Measurements from ENCODE around the gene CAMK1. TPM values are rescaled to one million over a fixed set of nuclear protein-coding genes. Genes with fewer than 3 reads are reported as not detected.
A peak's percentile ranks its signal among the peaks of the same experiment; 100 is the strongest.

Gene CAMK1
- total and polyA plus RNA-seq, 9 of the 15 experiments (the other 6 are each of a cell fraction or from before 2014, with no cell fraction given): 0.23 to 10.7 (median 6.0) TPM

- CTCF ChIA-PET (ENCODE audit: low intra/inter-chr PET ratio): no interaction called here
- H3K4me2 ChIP-seq (ENCODE audit: insufficient read depth, low read length): no peak overlapping the region
- in situ Hi-C loops (cut with MboI): no loop called here
- H3K9ac ChIP-seq (ENCODE audit: insufficient read depth in 1 of 2, low read depth in 2 of 2, low read length in 2 of 2): no peak overlapping the region
- 91% methylated on average over 7 of the region's 7 CpGs for WGBS (ENCODE audit: insufficient coverage, low coverage, missing lambda C conversion rate)
- no peaks in the 10 kb centered on the region for H3K79me2 ChIP-seq (ENCODE audit: control insufficient read depth, insufficient read depth, low read length)
- no peak overlapping the region for H3K27ac ChIP-seq (ENCODE audit: extremely low read depth, low read depth, low read length)
- FAIRE-seq: peak; percentile 65
- no peak overlapping the region for H3K4me3 ChIP-seq
- intact Hi-C loops (cut with micrococcal nuclease): no loop called here
- no peaks in the 10 kb centered on the region for H3K27me3 ChIP-seq (ENCODE audit: control insufficient read depth in 2 of 2, insufficient read depth in 2 of 2, low read length in 2 of 2)
- BruUV-seq (replicated peaks): no TSS peak
- peak; percentile 81 for ATAC-seq
- no peak overlapping the region for H2AFZ ChIP-seq (ENCODE audit: low read depth, low read length)
- no peaks in the 10 kb centered on the region for H3K9me3 ChIP-seq (replicated peaks; ENCODE audit: control insufficient read depth, insufficient read depth, low read depth, low read length)
- 0 out of 2 replicates have a peak, but pooled peaks cover 3% of the 10 kb centered on the region for H4K20me1 ChIP-seq (replicated peaks; ENCODE audit: control insufficient read depth, insufficient read depth, low read length)
- H3K36me3 ChIP-seq (ENCODE audit: control insufficient read depth, insufficient read depth, low read length): peaks cover 88% of the 10 kb centered on the region
- peak; percentile 58; the same call in 1 of the 2 replicates for TF ChIP-seq PKNOX1 (IDR thresholded peaks at IDR 0.05)
- TF ChIP-seq RBFOX2 (IDR thresholded peaks at IDR 0.05; ENCODE audit: low read depth, low read length): 0 out of 2 replicates have a peak, but pooled peaks have one; percentile 7
- TF ChIP-seq MAFK (IDR thresholded peaks at IDR 0.05; ENCODE audit: low read length): no peak
- no peak for TF ChIP-seq HDGF (IDR thresholded peaks at IDR 0.05)
- TF ChIP-seq CBX1 (IDR thresholded peaks at IDR 0.05; ENCODE audit: low read depth): peak; percentile 49
- 0 out of 2 replicates have a peak, but pooled peaks have one; percentile 28 for TF ChIP-seq SUPT5H (IDR thresholded peaks at IDR 0.05)
- 0 out of 2 replicates have a peak, but pooled peaks have one; percentile 28 for TF ChIP-seq ERF (CRISPR knock-in tag; IDR thresholded peaks at IDR 0.05)
- no peak for TF ChIP-seq PHB2 (IDR thresholded peaks at IDR 0.05; ENCODE audit: low read depth)
- TF ChIP-seq CTCF (IDR thresholded peaks at IDR 0.05 in 2 of 3, conservative IDR thresholded peaks at IDR 0.05 in 1 of 3; ENCODE audit: insufficient read depth in 2 of 3, low read depth in 1 of 3, low read length in 3 of 3): peak; percentile 26 to 55 (median 42); a peak in 3 of 6 replicates
- no peak for TF ChIP-seq ARID3B (CRISPR knock-in tag; IDR thresholded peaks at IDR 0.05; ENCODE audit: borderline replicate concordance)
- peak; percentile 55 for TF ChIP-seq POLR2B (IDR thresholded peaks at IDR 0.05; ENCODE audit: low read depth, partially characterized antibody)
- no peak for TF ChIP-seq CEBPG (CRISPR knock-in tag; IDR thresholded peaks at IDR 0.05)
- no peak for TF ChIP-seq CEBPG (tag; conservative IDR thresholded peaks at IDR 0.05 in 1 of 2, IDR thresholded peaks at IDR 0.05 in 1 of 2)
- TF ChIP-seq HDAC8 (tag; IDR thresholded peaks at IDR 0.05): no peak
- no peak for TF ChIP-seq FOS (IDR thresholded peaks at IDR 0.05; ENCODE audit: extremely low read depth, insufficient read length)
- no peak for TF ChIP-seq TEAD1 (CRISPR knock-in tag; IDR thresholded peaks at IDR 0.05)
- 0 out of 2 replicates have a peak, but pooled peaks have one; percentile 39 for TF ChIP-seq POLR2A (conservative IDR thresholded peaks at IDR 0.05)
- peaks cover under 1% of the 10 kb centered on the region for H3K9me1 ChIP-seq (ENCODE audit: control insufficient read depth, insufficient read depth, low read length)
- peaks cover 0 to 8% of the 10 kb centered on the region in 2 experiments; a peak in 2 of 5 replicates for H3K4me1 ChIP-seq (replicated peaks in 1 of 2; ENCODE audit: control insufficient read depth in 2 of 2, insufficient read depth in 2 of 2, low read length in 2 of 2)
- POLR2A ChIA-PET: interaction anchor here (0.6 to 6.7 kb wide), 9 partner anchors 12 to 208 kb away, joined by 3 to 49 read pairs (median 4); partner anchors contain the start of genes ARPC4, EMC3 and TADA3
- peak in 3 of 4 experiments; percentile 44 to 51 (median 44) for DNase-seq (ENCODE audit: extremely low read depth in 1 of 4, low spot score in 3 of 4)
These were observed 38.7 kb upstream of the CAMK1 start for GRCh38 chr3:9808345-9809037.
